GM21390 (cell line): ENCODE data around the gene NPY4R.
"Not testable (repeated sequence)": the region's sequence is repeated elsewhere in the genome, so short reads cannot be mapped to it uniquely, and the experiment has no call there.

ENCODE experiments used
- ATAC-seq: cut with Tn5 transposase; IDR thresholded peaks from one replicate; pipeline ENCODE4 v1.9.1; 2021; ENCODE audit not compliant: unreplicated experiment

The NPY4R gene, protein sequence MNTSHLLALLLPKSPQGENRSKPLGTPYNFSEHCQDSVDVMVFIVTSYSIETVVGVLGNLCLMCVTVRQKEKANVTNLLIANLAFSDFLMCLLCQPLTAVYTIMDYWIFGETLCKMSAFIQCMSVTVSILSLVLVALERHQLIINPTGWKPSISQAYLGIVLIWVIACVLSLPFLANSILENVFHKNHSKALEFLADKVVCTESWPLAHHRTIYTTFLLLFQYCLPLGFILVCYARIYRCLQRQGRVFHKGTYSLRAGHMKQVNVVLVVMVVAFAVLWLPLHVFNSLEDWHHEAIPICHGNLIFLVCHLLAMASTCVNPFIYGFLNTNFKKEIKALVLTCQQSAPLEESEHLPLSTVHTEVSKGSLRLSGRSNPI

DNA sequence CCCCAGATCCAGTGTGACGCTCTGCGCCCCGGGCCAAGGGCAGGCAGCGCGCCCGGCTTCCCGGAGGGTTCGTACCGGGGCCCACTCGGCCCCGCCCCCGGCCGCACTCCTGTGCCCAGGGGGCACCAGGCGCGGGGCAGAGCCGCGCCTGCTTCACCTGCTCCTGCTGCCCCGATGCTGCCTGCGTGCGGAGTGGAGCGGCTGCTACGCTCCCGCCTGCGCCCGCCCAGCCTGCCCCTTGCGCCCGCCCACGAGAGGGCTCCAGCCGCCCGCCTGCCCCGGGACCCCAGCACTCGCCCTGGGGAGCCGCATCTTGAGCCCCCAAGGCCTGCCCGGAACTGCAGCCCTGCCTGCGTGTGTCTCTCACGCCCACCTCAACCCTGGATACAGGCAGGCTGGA is at the start of gene NPY4R:
Gene NPY4R (minus strand): TSS at position 194 of the 400 bp plus-strand sequence. CDS start 3,323 bp downstream, outside the sequence.
- not testable (repeated sequence) for ATAC-seq

DNA sequence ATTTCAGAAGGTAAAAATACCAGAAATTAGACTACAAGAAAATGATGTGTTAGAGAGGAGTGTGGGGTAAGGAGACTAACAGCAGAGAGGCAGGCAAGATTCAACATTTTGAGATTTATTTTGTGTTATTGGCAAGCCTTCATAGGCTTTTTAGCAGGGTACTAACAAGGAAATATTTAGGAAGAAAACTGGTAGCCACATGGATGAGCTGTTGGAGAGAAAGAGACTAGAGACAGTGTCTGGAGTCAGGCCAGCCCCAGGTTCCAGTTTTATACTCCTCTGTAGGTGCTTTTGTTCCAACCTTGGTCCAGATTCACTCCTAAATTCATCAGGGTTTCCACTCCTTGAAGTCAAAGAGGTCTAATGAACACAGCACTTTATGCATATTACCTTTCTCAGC is 49.6 kb upstream of the NPY4R start:
- ATAC-seq, result no peak

DNA sequence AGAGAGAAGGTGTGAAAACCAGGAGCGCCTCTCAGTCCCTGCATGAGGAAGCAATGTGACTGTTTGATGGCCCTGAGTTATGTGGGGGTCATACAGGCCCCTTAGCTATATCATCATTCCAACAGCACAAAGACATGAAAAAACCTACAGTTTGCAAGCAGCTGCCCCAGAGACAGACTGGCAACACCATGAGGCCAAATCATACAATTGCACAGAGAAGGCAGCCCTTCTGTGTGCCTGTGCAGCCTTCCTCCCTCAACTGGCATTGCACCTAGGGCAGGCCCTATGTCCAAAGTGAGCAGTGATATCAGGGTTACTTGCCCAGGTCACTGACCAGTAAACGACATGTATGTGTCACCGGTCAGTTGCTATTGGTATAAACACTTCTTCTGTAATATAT is 49.1 kb upstream of the NPY4R start:
- no peak for ATAC-seq

DNA sequence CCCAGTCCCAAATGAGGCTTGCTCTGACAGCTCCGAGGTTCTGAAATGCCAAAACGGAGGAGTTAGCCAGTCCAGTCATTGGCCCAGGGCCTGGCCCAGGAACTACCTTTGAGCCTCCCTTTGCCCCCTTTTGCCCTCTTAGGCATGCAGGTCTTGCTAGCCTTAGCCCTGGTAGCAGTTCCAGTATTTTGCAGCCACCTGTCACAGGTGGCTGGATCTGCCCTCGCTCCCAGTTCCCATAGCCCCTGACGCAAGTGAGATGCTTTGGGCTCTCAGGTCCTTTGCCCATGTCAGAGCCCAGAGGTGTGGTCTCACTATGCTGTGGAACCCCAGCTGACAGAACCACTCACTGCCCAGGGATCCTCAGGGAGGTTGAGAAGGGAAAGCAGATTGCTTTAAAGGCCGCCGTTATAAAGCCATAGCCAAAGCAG is 48.7 kb upstream of the NPY4R start:
- no peak for ATAC-seq

DNA sequence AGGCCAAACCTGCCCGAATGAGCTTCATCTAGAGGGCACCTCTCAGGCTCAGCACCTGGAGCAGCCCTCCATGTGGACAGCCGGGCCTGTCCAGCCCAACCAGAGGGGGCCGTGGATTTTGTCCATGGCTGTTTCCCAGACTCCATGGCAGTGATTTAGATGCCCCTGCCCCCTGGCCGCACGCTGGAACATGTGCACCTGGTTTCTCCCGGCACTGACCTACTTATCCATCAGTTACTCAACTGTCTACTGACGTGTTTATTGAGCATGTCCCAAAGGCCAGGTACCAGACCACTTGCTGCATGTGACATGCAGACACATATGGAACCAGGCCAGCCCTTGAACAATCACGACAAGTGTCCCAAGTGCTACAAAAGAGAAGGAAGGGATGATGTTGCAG is 47.6 kb upstream of the NPY4R start:
- not testable (repeated sequence) for ATAC-seq

DNA sequence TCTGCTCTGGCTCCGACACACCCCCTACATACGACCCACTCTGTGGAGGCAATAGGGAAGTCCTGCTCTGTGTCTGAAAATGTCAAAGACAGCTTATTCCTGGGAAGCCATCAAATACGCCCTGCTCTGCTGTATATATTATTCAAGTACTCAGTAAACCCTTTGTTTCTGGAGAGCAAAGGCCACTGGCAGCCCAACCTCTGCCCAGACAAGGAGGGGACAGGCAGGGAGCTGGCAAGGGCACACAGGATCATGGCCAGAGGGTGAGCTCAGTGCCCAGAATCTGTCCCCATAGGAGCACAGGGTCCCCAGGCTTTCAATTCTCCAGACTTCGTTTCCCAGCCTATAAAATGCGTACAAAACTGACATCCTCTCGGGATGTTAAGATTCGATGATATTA is 47.0 kb upstream of the NPY4R start:
- ATAC-seq, result not testable (repeated sequence)

DNA sequence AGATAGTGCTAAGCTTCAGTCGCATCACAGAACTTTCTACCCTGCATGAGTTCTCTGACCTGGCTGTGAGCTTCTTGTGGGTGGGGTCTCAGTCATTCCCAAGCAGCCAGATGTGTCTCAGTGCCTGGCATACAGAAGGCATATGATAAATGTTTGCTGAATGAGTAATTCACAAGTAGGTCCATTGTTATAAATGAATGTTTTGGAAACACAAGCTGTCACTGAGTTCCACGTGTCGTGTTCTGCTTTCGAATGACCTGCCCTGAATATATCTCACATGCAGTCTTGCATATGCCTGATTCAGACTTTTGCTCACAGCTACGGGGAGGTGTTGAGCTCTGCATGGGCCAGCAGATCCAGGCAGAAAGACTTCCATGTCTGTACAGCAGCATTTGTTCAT is 46.2 kb upstream of the NPY4R start:
- not testable (repeated sequence) for ATAC-seq

DNA sequence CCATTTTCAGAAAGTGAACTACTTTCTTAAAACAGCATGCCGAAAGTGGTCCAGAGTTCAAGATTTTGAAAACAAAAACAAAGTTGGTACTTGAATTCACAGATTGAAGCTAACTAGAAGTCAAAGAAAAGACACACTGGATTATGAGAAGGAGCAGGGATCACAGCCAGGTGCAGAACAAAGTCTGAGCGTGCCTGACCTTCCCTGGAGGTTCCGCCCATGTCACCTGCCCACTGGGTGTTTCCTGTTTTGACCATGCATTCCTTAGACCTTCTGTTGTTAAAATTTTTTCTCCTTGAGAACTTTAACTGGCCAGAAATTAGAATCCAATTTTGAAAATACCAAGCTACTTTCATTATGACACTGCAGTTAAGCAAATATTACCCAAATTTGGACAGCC is 34.2 kb upstream of the NPY4R start:
- not testable (repeated sequence) for ATAC-seq

DNA sequence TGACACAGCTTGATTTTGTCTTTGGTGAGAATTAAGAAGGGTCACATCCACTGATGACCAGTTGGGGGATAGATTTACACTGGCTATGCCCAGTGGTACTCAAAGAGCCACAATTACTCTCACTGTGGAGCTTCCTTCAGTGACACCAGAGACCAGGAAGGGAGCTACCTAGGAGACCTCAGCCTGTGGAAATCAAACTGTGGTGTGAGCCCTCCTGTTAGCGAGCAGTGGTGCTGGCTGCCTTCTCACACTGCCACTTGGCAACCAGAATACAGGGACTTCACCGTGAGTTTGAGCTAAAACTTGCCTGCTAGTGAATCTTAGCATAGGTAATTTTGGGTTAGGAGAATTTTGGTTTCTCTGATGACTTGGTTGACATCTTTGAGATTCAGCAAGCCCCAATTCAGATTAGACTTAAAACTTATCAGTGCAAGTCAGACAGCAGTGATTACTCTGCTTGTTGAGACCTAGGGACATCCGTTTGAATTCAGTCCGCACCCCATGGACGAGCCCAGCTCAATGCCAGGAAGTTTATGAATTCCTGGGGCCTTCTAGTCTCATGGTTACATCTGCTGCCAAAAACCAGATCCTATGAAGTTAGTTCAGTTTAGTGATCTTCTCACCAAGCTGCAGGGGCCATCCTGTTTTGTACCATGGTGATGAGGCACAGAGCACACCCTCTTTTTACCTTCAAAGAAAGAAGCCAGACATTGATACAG is 33.4 kb upstream of the NPY4R start:
- not testable (repeated sequence) for ATAC-seq

DNA sequence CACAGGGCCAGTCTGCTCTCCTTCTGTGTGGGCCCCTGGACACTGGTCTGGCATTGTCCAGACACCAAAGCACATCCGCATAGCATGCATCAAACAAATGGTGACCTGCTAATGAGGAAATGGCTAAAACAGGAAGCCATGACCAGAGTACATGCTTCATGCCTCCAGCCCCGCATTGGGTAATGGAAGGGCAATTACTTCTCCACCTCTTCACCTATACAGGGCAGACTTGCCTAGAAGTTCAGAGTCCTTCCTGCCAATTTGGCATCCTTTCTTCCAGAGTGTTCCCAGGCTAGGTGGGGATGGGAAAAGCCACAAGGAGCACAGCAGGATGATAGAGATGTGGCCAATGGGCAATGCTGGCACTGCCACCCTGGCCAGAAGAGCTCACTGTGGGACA is 32.1 kb upstream of the NPY4R start:
- not testable (repeated sequence) for ATAC-seq

DNA sequence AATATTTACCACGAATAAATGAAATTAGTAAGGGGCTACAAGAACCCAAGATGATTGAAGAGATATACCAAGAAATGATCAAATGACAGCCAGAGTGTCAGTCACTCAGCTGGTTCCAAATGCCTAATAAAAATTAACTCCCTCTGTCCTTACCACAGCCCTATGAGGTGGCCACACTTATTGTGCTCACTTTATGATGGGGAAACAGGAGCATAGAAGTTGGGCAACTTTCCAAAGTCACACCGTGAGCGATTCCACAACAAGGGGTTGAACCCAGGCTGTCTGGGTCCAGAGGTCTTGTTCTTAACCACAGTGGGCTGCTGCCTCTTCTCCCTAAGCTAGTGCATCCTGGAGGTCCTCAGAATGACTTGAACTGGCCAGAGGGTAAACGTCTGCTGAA is 31.6 kb upstream of the NPY4R start:
- not testable (repeated sequence) for ATAC-seq

DNA sequence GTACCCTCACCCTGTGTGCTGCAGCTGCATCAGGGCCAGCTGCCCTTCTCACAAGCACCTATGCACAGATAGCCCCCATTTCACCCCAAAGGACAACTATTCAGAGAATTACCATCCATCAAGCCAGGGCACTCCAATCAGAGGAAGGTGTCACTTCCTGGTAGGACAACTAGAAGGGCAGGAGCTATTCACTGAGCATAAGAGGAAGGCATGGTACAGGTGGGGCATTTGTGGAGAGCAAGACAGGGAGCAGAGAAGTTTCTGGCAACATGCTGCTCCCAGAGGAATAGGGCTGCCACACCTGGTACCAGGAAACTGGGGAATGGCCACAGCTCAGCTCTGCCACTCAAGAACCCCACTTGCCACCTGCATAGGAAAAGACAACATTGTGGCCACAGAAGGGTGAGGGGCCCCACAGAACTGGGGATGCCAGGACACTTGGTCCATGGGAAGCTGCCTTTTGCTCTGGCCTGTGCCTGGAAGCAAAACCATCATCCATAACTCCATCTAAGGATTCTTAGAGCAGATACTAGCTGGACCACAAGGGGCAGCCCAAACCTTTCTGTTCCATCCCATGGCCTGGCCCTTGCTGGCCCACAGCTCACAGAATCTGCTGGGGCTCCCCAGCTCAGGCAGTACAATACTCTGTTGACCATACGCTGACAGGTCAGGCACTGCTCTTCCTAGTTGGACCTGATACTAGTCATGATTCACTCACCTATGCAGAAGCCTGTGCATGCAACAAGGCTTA is 25.8 kb upstream of the NPY4R start:
- ATAC-seq, result not testable (repeated sequence)

DNA sequence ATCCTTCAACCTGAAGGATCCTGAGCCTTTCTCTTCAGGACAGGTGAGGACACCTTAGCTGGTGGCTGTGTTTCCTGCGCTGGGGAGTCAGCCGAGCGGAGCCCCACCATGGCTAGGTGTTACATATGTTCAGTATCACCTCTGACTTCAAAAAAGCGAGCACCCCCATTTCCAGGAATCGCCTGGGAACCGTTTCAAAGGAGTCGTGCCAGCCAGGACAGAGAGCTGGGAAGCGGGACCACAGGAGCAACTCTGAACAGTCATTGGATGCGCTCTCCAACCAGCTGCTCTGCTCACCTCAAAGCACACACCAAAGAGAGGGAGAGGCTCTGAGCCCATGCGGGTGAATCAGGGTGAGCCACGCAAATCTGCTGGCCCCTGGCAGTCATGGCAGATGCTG is 24.5 kb upstream of the NPY4R start:
- ATAC-seq, result not testable (repeated sequence)

DNA sequence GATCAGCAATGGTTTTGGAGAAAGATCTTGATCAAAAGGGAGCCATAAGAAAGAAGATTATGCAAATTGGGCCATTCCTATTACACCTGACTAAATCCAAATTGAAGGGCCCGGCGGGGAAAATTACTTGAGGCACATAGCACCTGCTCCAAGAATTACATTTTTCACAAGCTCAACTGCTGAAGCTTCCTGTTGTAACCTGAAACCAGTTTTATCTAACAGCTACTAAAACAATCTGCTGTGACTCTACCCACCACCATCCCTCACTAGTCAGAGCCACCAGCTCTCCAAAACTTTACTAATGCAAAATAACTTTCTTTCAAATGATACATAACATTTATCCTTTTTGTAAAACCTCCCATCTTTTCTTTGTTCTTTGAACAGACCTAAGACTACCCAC is 20.7 kb upstream of the NPY4R start:
- ATAC-seq, result not testable (repeated sequence)

DNA sequence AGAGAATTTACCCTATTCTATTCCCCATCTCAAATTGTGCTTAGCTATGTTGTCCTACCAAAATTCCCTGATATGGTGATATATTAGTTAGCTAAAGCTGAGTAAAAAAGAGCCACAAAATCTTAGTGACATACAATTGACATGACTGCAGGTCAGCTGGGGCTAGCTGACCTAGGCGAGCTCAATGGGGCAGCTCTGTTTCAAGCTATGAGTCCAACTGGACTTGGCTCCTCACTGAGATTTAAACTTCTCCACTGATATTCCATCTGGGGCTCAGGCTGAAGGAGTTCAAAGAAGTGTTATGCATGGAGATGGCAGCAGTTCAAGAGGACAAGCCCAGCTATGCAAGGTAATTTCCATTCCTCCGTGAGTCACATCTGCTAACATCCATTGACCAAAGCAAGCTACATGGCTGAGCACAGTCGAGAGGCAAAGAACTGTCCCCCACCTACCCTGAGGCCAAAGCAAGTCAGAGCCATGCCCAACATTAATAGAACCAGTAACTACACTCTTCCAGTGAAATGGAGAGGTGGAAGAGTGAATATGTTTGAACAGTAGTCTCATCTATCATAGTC is 9.1 kb upstream of the NPY4R start:
- not testable (repeated sequence) for ATAC-seq

DNA sequence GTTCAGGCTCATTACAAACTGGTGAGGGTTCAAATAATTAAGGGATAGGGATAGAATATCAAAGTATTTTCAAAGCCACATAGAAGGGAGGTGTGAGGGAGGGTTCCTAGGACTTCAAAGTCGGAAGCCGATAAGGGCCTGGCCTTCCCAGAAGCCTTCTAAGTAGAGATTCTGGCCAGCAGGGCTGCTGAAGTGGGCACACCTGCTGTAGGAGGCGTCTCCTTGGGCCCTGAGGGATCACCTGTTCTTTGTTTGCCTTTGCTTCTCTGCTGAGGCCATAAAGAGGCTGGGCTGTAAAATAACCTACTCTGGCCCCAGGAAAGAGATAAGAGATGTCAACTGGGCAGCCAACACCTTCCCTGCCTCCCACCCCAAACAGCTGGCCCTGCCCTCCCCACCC is 8.0 kb upstream of the NPY4R start:
- not testable (repeated sequence) for ATAC-seq

DNA sequence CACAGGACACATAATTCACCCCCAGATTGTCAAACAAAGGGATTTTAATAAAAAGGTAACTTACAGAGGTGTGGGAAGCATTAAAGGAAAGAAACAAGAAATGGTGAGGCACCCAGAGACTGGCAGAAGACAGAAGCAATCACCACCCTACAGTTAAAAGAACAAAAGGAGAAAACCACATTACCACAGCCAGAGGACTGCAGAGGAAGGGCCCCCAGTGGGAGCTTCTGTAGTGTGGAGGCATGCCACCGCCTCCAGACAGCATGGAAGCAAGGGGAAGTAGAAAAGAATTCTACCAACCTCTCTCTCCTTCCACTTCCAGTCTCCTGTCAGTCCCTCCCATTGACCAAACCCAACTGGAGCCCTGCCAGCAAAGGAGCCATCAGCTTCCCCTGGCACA is 4.4 kb upstream of the NPY4R start:
- ATAC-seq, result not testable (repeated sequence)

DNA sequence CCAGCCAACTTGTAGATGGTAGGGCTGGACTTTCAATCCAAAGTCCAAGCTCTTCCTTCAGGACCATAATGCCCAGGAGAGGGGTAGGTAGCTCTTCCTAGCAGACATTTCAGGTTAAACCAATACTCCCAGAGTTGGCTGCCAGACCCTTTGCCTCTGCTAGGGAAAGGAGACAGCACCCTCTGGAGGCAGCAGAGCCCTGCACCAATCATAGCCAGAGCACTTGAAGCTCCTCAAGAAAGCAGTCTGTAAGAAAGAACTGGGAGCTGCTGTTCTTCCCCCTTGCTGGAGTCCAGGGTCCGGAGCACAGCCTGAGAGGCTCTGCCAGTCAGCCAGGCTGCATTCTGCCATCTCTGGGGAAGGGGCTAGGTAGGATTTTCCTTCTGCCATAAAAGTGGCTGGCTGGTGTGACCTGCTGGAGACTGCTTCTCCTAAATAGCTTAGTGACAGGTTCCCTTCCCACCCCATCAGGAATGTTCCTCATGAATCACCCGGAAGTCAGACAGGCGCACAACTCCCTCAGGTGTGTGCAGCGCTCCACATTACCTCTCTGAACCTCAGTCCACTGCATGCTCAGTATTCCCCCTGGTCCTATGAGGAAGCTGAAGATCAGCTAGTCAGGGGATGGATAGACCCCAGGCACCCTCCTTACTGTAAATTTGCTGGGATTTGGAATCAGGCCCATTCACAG is 2.5 kb upstream of the NPY4R start:
- ATAC-seq, result not testable (repeated sequence)

DNA sequence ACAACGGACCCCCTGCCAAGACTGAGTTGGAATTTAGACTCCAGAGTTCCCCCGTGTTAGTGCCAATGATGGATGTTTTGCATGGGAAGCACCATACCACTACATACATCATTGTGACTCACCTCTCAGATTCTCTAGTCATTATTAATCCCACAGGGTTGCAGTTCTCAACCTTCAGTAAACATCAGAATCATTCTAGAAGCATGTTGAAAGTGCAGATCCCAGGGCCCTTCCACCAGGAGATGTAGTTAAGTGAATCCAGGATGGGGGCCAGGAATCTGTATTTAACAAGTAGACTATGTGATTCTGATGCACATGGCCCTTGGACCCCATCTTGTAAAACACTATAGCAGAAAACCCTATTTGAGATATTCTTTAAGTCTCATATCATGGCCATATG is 2.1 kb downstream of the NPY4R start:
- ATAC-seq, result not testable (repeated sequence)

DNA sequence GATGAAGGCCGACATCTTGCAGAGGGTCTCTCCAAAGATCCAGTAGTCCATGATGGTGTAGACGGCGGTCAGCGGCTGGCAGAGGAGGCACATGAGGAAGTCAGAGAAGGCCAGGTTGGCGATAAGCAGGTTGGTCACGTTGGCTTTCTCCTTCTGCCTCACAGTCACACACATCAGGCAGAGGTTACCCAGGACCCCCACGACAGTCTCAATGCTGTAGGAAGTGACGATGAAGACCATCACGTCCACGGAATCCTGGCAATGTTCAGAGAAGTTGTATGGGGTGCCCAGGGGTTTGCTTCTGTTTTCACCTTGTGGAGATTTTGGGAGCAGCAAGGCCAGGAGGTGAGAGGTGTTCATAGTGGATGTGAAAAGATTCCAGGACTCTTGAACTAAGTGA is 3.5 kb downstream of the NPY4R start:
- ATAC-seq, result not testable (repeated sequence)

DNA sequence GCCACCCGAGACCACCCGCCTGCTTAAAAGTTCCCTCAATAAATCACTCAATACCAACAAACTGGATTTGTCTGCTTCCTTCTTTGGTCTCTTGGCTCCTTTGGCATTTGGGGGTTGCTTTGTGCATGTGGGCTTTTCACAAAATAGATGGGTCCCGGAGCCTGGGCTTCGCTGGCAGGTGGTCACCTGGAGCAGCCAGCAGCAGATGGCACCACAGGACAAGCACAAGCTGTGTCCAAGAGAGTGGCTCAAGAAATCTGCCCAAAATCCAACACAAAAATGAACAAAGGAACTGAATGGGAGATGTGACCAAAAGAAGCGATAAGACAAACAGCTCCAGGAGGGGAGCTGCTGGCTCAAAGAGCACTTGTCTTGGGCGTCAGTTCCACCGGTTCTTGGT is 6.2 kb downstream of the NPY4R start:
- ATAC-seq, result not testable (repeated sequence)
